Psoas muscle (tissue), 8 donors: ENCODE data around the gene ENPP7. TPM values are rescaled to one million over a fixed set of nuclear protein-coding genes. Genes with fewer than 3 reads are reported as not detected.

Source experiments
- ATAC-seq, 4 donors: fragments of 200-7000 bp; cut with Tn5 transposase; one replicate each; pipeline ENCODE4 v1.9.1; 2020; ENCODE audit warnings: moderate library complexity in 3 of 4, mild to moderate bottlenecking in 2 of 4
- DNase-seq, 2 donors: peaks; one replicate each; pipeline ENCODE4 v3.0.0-alpha.2; 2020
- H3K27ac ChIP-seq: fragments of 200-600 bp; one replicate; pipeline ENCODE4 v1.8.0; 2022
- H3K27me3 ChIP-seq, 3 donors: fragments of 200-600 bp in 1 of 3; one replicate each; pipeline versions ENCODE4 v1.6.1 to v1.8.0; 2013 to 2022; ENCODE audit warnings: low read length in 2 of 3, mild to moderate bottlenecking in 2 of 3, moderate library complexity in 1 of 3; ENCODE audit not compliant: insufficient read depth in 3 of 3
- H3K36me3 ChIP-seq, 2 donors: fragments of 200-600 bp in 1 of 2; one replicate each; pipeline versions ENCODE4 v1.6.1 to v1.8.0; 2013 to 2022; ENCODE audit warnings: low read depth in 1 of 2, mild to moderate bottlenecking in 1 of 2, moderate library complexity in 1 of 2; ENCODE audit not compliant: insufficient read depth in 1 of 2
- H3K4me1 ChIP-seq: fragments of 200-600 bp; one replicate; pipeline ENCODE4 v1.8.0; 2022
- H3K4me3 ChIP-seq: fragments of 200-600 bp; one replicate; pipeline ENCODE4 v1.8.0; 2022; ENCODE audit warnings: mild to moderate bottlenecking
- H3K9me3 ChIP-seq: fragments of 200-600 bp; one replicate; pipeline ENCODE4 v1.8.0; 2022
- WGBS, 3 donors: extraction: QIAGEN DNeasy Blood & Tissue Kit; methylation state at CpG; one replicate each; pipeline versions ENCODE4 v1.1.6 to v1.1.7; 2013; 5-methylcytosine and 5-hydroxymethylcytosine counted together
- intact Hi-C, 2 donors: fragments of 100-400 bp; cut with DNase I; formaldehyde crosslinking; loops; one replicate each; pipeline versions ENCODE4 v1.11.0 to v1.14.2; 2022
- polyA plus RNA-seq, 3 donors: library from polyadenylated mRNA; stranded (reverse); fragments of 200-250 nt; gene quantifications; one replicate each; pipeline ENCODE4 v1.2.3, GENCODE V29; 2013
- total RNA-seq, 4 donors: library from RNA; stranded (reverse); fragmentation: NEBNext Ultra II Directional in 2 of 4; extraction: Animal tissue kit (Norgen Biotek cat#: 25700) in 2 of 4; gene quantifications; one replicate each; pipeline versions ENCODE4 v1.2.1 to v1.2.4, GENCODE V29; 2021 to 2023
- TF ChIP-seq, protein P1 (sequence below): fragments of 200-600 bp; IDR thresholded peaks from one replicate; pipeline ENCODE4 v1.8.0; 2022; ENCODE audit warnings: antibody characterized with exemption
- donor health status: healthy with polysubstance abuse.
- donor health status: DM: no; HTN: no; CAD: no; lungs with moderate emphysema.
- donor health status: Bipolar disorder and iron deficiency.
- donor health status: healthy.
- donor health status: DM: yes; HTN: yes; CAD: no.
- donor health status: DM: no; HTN: no; CAD: no.
- donor health status: DM: no; HTN: no; CAD: no.
- donor health status: DM: yes; HTN: yes; CAD: no.

Gene ENPP7
- total and polyA plus RNA-seq, 7 donors = 0.04 to 0.10 TPM; not detected in 5

- Histone ChIP-seq H3K27me3 (peaks cover 0 to 86% (median 28%) of the 10 kb centered on the region in 3 donors), H3K9me3 (no peaks in the 10 kb centered on the region), H3K4me3 (no peak overlapping the region), H3K27ac (no peak overlapping the region), H3K4me1 (peaks cover 5% of the 10 kb centered on the region), H3K36me3 (no peaks in the 10 kb centered on the region)
- 81 to 85% (median 81%) methylated on average over 6 of the region's 6 CpGs for WGBS, 3 donors
- intact Hi-C loops = no loop called here
- DNase-seq (no peak), ATAC-seq (no peak)
- TF ChIP-seq, protein P1, sequence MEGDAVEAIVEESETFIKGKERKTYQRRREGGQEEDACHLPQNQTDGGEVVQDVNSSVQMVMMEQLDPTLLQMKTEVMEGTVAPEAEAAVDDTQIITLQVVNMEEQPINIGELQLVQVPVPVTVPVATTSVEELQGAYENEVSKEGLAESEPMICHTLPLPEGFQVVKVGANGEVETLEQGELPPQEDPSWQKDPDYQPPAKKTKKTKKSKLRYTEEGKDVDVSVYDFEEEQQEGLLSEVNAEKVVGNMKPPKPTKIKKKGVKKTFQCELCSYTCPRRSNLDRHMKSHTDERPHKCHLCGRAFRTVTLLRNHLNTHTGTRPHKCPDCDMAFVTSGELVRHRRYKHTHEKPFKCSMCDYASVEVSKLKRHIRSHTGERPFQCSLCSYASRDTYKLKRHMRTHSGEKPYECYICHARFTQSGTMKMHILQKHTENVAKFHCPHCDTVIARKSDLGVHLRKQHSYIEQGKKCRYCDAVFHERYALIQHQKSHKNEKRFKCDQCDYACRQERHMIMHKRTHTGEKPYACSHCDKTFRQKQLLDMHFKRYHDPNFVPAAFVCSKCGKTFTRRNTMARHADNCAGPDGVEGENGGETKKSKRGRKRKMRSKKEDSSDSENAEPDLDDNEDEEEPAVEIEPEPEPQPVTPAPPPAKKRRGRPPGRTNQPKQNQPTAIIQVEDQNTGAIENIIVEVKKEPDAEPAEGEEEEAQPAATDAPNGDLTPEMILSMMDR = no peak
Measured at GRCh38 chr17:79775632-79776031, 44.9 kb downstream of the ENPP7 start.

GRCh38 chr17:79776376-79777119 is 45.8 kb downstream of the ENPP7 start:
- Histone ChIP-seq H3K9me3 (no peaks in the 10 kb centered on the region), H3K36me3 (no peaks in the 10 kb centered on the region), H3K4me3 (no peak overlapping the region), H3K4me1 (peaks cover 5% of the 10 kb centered on the region), H3K27me3 (peaks cover 0 to 91% (median 28%) of the 10 kb centered on the region in 3 donors), H3K27ac (no peak overlapping the region)
- DNase-seq = no peak
- 61 to 66% (median 64%) methylated on average over 11 of the region's 11 CpGs for WGBS, 3 donors
- TF ChIP-seq, protein P1 = no peak
- no peak for ATAC-seq
- intact Hi-C loops = no loop called here

- Histone ChIP-seq H3K27me3 (peaks cover 0 to 91% (median 28%) of the 10 kb centered on the region in 3 donors), H3K4me1 (peaks cover 5% of the 10 kb centered on the region), H3K4me3 (peak overlapping the region; percentile 61), H3K36me3 (no peaks in the 10 kb centered on the region), H3K27ac (no peak overlapping the region), H3K9me3 (no peaks in the 10 kb centered on the region)
- intact Hi-C loops = no loop called here
- ATAC-seq (peak in 3 of 4 donors; percentile 11 to 58 (median 34)), DNase-seq (peak; percentile 58 to 72)
- 6 to 10% (median 8%) methylated on average over 39 to 51 of the region's 51 CpGs for WGBS, 3 donors
- TF ChIP-seq, protein P1 = no peak
Measured at GRCh38 chr17:79777120-79777893, 46.6 kb downstream of the ENPP7 start.

DNA sequence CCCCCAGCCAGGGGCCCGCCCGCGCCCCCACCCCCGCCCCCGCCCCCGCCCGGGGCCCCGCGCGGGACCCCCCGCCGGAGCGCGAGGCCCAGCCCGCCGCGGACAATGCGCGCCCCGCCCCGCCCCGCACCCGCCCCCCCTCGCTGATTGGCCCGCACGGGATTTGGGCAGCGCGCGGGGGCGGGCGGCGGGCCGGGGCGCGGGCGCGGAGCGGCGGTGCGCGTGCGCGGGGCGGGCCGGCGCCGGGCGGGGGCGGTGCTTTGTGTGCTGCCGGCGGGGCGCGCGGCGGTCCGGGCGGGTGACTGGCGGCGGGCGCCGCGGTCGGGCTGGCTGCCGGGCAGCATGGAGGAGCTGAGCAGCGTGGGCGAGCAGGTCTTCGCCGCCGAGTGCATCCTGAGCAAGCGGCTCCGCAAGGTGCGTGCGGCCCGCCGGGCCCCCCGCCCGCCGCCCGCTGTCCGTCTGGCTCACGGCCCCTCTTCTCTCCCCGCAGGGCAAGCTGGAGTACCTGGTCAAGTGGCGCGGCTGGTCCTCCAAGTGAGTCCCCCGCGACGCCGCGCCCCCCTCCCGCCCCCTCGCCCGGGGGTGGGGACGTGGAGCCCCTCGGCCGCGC is 47.3 kb downstream of the ENPP7 start, which contains the start of gene CBX2:
Gene CBX2, plus strand, starts transcription at position 255 of the 610 bp plus-strand sequence. Its CDS starts 88 bp downstream, at position 343.
- no peaks in the 10 kb centered on the region for H3K9me3 ChIP-seq
- ATAC-seq = peak; percentile 62 to 87 (median 77)
- intact Hi-C loops = no loop called here
- TF ChIP-seq, protein P1 = no peak
- 1 to 3% methylated on average over 8 to 89 of the region's 96 CpGs; no CpG with 5 or more reads in 1 of the 3 donors for WGBS, 3 donors
- H3K27ac ChIP-seq = no peak within 1 kb of the TSS
- peak; percentile 81 to 87 for DNase-seq
- peaks cover 0 to 90% (median 29%) of the 10 kb centered on the region in 3 donors for H3K27me3 ChIP-seq
- peak within 1 kb of the TSS; percentile 71 for H3K4me3 ChIP-seq
- H3K4me1 ChIP-seq = peaks cover 5% of the 10 kb centered on the region
- no peaks in the 10 kb centered on the region for H3K36me3 ChIP-seq
